HTERT RPE-1 (cell line): ENCODE measurements around the gene NPIPB8.
"Not testable (repeated sequence)": the region's sequence is repeated elsewhere in the genome, so short reads cannot be mapped to it uniquely, and the experiment has no call there.

Source experiments
- in situ Hi-C: fragments of 300-500 bp; cut with MboI; formaldehyde crosslinking; loops from 4 replicates; pipeline ENCODE4 v1.14.3; 2020; ENCODE audit warnings: low sequenced_read_pairs

Gene NPIPB8

DNA sequence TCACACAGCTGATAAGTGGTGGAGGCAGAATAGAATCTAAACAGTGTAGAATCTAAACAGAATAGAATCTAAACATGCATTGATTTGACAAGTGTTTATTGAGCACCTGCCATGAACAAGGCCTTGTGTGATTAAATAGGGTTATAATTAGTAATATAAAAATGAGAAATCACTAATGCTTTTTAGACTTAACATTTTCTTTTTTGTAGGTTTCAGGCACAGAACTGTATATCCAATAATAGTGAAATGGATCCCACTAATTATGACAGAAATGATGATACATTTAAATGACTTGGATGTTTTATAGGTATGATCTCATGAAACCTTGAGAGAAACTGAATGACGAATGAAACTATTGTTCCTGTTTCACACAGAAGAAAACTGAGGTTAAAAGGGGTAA, at the start of gene NPIPB8:
NPIPB8 (plus strand) TSS at position 301 of the 400 bp plus-strand sequence. CDS start 296 bp downstream, outside the sequence.
- in situ Hi-C loops, result not testable (repeated sequence)

DNA sequence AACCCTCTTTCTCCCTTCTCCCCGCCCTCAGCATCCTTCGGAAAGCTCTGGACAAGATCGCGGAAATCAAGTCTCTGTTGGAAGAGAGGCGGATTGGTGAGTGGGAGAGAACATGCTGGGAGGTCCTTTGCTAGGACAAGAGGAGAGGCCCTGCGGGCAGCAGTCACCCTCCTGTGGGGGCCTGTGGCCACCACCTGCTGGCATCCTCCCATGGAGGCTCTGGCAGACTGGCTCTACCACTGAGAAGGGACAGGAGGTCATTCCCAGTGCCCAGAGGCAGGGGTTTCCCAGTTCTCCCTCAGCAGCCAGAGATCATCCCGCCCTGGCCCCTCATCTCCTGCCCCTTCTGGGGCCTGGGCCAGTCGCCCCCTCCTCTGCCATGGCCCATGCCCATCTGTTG, 48.8 kb upstream of the NPIPB8 start:
- in situ Hi-C loops, result no loop called here

DNA sequence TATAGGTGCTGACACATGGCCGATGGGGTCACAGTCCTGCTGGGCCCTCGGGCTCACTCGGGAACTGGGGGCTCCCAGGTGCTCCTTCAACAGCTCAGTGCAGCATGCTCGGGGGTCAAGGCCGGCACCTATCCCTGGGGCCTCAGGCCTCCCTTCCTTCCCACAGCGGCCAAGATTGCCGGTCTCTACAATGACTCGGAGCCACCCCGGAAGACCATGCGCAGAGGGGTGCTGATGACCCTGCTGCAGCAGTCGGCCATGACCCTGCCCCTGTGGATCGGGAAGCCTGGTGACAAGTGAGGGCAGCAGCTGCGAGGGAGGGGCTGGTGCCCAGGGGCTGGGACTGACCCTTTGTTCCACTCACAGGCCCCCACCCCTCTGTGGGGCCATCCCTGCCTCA, 47.9 kb upstream of the NPIPB8 start:
- in situ Hi-C loops, result no loop called here

DNA sequence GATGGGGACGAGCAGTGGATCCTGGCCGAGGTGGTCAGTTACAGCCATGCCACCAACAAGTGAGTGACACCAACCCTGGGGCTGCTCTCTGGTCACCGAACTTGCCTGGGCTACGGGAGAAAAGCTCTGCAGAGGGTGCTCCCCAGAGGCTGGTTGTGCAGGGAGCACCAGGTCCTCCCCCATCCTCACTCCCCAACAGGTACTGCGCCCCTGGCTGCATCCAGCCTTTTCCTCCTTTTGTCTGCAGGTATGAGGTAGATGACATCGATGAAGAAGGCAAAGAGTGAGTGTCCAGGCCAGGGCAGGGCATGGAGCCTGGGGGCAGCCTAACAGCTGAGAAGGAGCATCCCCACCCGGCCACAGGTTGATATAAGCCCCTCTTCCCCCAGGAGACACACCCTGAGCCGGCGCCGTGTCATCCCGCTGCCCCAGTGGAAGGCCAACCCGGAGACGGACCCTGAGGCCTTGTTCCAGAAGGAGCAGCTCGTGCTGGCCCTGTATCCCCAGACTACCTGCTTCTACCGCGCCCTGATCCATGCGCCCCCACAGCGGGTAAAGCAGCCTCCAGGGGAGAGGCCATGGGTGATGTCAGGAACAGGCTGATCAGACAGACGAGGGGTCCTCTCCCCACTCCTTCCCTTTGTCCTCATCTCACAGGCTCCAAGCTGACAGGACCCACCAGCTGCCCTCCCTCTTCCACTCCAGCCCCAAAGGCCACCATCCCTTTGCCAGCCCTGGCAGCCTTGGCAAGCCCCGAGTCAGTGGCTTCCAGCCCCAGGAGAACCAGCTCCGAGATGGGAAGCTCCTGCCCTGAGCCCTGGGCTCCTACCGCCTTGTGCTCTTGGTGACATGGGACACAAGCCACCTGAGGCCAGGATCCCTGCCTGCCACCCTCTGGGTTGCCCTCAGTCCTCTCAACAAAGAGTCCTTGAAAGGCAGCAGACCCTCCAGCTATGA, 47.2 kb upstream of the NPIPB8 start:
- in situ Hi-C loops, result no loop called here

DNA sequence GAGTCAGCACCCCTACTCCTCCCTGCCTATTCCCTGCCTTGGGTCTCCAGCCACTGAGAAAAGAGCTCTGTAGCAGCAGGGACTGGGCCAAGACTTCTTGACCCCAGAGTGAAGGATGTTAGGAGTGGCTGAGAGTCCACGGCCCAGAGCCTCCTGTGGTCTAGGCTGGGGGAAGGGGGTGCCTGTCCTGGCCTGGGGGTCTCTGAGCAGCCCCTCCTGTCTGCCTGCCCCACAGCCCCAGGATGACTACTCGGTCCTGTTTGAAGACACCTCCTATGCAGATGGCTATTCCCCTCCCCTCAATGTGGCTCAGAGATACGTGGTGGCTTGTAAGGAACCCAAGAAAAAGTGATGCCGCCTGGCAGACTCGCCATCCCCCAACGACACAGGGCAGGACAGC, 46.5 kb upstream of the NPIPB8 start:
- in situ Hi-C loops, result no loop called here

DNA sequence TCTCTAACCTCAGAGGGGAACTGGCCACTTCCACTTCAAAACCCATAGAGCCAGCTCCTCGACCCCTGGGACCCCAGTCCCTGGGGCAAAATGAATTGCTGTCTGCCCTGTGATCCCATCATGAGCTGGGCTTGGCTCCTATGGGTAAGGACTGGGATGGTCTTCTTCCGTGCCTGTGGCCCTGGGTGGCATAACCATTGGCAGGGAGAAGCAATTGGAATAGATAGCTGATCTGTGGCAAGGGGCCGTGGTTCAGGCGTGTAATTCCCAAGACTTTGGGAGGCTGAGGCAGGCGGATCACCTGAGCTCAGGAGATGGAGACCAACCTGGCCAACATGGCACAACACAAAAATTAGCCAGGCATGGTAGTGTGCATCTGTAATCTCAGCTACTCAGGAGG, 45.4 kb upstream of the NPIPB8 start:
- in situ Hi-C loops, result no loop called here

DNA sequence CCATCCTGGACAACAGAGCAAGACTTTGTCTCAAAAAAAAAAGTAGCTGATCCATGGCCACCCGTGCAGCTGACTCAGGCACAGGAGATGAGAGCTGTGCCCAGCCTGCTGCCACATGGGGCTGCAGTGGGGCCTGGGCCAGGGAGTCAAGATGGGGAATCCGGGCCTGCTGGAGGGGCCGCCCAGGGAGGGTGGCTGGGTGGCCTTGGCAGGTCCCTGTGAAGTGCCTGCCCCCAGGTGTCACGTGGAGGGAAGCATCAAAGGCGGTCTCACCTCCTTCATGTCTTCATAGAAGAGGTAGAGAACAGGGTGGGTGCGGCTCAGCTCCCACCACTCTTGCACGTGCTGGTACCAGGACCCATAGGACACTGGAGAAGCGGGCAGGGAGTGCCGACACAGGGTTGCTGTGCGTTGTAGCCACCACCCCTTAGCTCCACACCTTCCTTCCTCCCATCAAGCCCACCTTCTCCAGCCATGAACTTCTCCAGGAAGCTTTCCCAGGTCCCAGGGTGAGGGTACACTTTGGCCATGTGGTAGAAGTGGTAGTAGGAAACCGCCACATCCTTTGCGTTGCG, 44.8 kb upstream of the NPIPB8 start:
- in situ Hi-C loops, result no loop called here

DNA sequence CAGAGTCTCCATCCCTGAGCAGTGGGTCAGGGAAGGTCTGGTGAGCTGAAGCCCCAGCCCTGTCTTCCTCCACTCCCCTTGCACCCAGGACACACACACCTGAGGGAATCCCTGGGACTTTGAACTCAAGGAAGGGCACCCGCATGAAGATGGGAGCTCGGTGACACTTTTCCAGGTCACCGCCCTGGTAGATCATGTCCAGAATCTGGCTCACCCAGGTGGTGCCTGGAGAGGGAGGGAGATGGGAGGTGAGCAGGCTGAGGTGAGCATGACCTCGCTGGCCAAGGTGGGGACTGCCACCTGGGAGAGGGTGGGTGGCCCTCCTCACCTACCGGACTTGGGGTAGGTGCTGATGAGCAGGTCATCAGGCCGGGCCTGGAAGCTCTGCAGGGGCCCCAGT, 42.4 kb upstream of the NPIPB8 start:
- in situ Hi-C loops, result not testable (repeated sequence)

DNA sequence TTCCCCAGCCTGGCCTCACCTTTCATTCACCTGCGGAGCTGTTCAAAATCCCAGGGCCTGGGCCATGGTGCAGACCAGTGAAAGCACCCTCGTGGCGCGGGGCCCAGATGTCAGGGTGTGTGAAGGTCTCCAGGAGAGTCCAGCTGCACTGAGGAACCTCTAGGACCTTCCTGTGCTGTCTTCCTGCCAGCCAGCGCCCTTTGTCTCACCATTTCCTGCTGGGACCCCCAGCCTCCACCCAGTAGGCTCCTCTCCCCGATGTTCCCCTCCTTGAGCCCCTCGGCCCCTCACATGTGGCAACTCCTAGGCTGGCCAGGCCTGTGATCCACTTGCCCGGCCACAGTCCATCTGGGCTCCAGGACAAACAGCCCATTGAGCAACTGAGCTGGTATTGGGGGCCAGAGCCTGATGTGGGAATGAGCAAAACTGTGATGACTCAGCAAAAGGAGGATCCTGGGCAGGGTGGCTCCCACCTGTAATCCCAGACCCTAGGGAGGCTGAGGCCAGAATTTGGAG, 41.7 kb upstream of the NPIPB8 start:
- in situ Hi-C loops, result no loop called here

DNA sequence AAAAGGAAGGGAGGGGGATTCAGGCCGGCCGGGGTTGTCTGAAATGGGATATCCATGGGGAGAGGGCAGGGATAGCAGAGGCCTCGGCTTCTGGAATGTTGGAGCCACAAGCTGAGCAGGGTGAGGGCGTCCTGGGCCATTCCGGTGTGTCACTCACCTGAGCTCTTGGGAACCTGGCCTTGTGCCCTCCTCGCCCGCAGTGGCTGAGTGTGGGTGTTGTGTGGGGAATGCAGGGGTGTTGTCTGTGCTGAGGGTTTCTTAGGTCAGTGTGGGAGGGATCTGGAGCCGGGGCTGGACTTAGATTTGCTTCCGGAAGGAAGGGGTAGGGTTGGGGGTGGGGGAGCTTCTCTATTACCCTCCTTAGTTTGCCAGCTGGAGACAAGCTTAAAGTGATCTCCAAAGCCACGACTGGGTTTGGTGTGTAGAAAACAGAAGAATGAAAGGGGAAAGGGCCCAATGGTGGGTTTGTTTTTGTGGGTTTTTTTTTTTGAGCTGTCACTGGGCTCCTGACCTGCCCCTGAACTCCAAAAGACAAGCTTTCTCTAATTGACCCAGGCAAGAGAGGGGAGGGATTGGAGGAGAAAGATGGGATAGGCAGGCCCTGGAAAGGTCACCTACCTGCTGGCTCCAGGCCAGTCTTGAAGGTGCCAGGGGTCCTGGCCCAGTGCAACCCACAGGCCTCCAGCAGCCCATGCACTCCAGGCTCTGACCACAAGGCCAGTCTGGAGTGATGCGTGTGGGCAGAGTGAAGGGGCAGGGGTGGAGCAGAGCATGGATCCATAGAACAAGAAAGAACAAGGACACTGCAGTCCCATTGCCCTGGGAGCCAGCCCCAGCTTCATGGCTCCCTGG, 40.8 kb upstream of the NPIPB8 start, which contains the start of gene SULT1A2:
SULT1A2 (minus strand) TSS at position 211 of the 852 bp plus-strand sequence. CDS start 1,120 bp downstream, outside the sequence.
- in situ Hi-C loops, result no loop called here

DNA sequence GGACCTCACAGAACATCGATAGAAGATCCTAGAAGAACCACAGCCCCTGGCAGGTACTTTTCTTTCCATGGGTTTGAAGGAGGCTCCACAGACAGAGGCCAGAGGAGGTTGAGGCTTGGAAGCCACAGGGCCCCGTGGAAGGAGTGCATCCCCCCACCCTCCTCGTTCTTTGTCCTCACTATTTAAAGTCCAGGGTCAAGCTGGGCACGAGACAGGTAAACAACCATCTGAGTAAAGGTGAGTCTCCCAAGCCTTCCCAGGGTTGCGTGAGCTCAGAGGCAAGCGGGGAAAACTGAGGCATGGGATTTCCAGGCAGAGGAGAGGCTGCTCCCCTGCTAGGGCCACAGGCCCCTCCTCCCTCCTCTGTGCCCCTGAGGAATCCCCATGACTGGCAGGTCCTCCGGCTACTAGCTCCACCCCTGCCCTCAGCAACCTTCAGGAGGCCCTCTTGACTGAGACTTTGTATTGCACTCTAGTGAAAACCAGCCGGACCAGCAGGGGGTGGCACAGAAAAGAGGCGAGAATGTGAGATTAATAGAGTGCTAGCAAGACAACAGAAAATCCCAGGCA, 40.1 kb upstream of the NPIPB8 start:
- in situ Hi-C loops, result no loop called here

DNA sequence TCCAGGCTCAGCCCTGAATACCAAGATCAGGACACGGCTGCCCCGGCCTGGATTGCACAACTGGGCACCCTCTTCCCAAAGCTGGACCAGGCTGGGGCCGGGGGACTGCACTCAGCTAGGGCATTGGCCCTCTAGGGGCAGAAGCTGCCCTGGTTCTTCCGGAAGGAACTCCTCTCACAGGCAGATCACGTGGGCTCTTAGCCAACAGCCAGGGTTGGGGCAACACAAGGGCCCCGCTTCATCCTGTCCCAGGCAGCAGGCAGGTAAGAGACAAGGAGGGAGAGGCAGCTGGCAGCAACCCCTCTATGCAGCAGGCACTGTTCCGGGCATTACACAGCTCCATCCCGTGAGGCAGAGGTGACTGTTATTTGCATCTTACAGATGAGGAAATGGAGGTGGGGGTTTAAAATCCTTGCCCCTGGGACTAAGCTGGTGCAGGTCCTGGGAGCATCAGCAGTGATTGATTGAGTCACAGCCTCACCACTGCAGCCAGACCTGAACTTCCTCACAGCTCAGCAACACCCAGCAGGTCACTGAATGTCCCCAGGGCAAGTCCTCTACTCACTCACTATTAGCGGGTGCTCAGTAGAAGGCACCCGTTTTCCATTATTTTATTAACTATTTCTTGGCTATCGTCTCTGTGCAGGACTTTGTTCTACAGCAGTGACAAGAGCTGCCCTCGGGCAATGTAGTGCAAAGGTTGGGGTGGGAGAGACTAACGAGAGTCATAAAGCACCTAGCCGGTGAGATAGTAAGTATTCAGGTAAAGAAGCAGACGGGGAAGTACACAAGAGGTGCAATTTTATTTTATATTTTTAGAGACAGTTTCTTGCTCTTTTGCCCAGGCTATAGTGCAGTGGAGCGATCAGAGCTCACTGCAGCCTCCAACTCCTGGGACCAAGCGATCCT, 38.2 kb upstream of the NPIPB8 start:
- in situ Hi-C loops, result not testable (repeated sequence)

DNA sequence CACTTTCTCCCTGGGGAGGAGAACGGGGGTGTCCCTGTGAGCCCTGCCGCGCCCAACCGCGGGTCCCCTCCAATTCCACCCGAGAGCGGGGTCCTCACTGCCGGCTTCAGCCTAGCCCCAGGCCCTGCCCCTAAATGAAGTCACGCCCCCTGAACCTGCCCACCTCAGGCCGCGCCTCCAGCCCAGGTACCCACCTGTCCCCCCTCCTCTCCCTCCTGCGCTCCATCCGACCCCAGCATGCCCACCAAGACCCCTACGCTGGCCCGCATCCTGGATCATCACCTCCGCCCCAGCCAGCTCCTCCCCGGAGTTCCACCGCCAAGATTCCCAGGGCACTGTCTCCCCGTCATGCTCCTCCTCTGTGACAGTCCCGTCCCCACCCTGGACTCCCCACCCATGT, 36.9 kb upstream of the NPIPB8 start:
- in situ Hi-C loops, result not testable (repeated sequence)

DNA sequence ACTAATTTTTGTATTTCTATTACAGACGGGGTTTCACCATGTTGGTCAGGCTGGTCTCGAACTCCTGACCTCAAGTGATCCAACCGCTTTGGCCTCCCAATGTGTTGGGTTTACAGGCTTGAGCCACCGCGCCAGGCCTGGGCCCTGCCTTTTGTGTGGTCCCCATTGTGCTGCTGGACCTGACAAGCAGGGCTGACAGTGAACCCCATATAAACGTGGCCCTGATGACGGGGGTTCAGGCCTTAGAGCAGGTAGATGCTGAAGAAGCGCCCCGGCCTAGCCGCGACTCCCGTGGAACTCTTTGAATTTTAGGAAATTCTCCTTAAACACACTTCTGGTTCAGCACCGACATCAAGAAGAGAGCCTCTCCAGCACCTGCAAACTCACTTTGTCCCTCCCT, 36.3 kb upstream of the NPIPB8 start:
- in situ Hi-C loops, result not testable (repeated sequence)

DNA sequence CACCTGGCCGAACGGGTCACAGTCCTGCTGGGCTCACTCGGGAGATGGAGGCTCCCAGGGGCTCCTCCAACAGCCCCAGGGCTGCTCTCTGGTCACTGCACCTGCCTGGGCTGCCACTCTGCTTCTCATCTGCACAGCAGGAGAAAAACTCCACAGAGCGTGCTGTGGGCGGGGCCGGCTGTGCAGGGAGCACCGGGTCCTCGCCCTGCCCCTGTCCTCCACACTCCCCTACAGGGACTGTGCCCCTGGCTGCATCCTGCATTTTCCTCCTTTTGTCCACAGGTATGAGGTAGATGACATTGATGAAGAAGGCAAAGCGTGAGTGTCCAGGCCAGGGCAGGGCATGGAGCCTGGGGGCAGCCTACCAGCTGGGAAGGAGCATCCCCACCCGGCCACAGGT, 35.8 kb upstream of the NPIPB8 start:
- in situ Hi-C loops, result not testable (repeated sequence)

DNA sequence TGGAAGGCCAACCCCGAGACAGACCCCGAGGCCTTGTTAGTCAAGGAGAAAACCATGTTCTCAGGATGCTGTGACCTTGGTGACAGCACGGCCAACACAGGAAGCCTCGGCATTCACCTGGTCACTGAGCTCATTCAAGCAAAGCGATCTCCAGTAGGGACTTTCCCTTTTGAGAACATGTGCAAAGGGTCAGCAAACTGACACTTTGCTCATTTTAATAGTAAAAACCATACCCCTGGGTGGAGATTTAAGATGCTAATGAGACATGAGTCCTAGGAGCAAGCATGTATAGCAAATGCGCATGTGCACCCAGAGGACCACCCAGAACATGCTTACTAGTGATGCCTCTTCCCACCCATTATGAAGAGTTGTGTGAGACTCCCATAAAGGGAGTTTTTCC, 35.3 kb upstream of the NPIPB8 start:
- in situ Hi-C loops, result no loop called here

DNA sequence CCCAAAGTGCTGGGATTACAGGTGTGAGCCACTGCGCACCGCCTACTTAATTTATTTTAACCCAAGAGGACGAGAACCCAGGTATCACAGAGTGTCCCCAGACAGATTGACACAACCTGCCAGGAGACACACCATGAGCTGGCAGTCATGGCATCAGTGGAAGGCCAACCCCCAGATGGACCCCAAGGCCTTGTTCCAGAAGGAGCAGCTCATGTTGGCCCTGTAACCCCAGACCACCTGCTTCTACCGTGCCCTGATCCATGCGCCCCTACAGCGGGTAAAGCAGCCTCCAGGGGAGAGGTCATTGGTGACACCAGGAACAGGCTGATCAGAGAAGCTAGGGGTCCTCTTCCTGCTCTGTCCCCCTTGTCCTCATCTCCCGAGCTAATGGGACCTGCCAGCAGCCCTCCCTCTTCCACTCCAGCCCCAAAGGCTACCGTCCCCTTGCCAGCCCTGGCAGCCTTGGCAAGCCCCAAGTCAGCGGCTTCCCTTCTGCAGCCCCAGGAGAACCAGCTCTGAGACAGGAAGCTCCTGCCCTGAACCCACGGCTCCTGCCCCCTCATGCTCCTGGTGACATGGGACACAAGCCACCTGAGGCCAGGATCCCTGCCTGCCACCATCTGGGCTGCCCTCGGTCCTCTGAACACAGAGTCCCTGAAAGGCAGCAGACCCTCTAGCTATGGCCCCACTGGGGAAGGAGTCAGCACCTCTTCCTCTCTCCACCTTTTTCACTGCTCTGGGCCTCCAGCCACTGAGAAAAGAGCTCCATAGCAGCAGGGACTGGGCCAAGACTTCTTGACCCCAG, 34.3 kb upstream of the NPIPB8 start:
- in situ Hi-C loops, result no loop called here

DNA sequence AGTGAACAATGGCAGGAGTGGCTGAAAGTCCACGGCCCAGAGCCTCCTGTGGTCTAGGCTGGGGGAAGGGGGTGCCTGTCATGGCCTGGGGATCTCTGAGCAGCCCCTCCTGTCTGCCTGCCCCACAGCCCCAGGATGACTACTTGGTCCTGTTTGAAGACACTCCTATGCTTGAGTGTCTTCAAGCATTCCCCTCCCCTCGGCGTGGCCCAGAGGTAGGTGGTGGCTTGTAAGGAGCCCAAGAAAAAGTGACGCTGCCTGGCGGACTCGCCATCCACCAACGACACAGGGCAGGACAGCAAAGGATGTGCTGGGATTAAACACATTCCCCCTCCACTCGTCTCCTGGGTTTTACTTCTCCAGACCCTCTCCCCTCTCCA, 33.7 kb upstream of the NPIPB8 start:
- in situ Hi-C loops, result no loop called here
